Kidney epithelial cell (primary cell): ENCODE measurements around the gene CD274. TPM values are rescaled to one million over a fixed set of nuclear protein-coding genes. Genes with fewer than 3 reads are reported as not detected.
"Not testable (repeated sequence)": the region's sequence is repeated elsewhere in the genome, so short reads cannot be mapped to it uniquely, and the experiment has no call there.

Experiments used
- DNase-seq: peaks from one replicate; pipeline ENCODE4 v3.0.0-alpha.2; 2010; ENCODE audit warnings: low read depth
- H3K27me3 ChIP-seq: 2 replicates; pipeline ENCODE4 v1.6.0; 2011; ENCODE audit warnings: low read length; ENCODE audit not compliant: control insufficient read depth, insufficient read depth
- H3K36me3 ChIP-seq: 2 replicates; pipeline ENCODE4 v1.5.1; 2011; ENCODE audit warnings: low read length; ENCODE audit not compliant: control insufficient read depth, insufficient read depth
- H3K4me3 ChIP-seq: 2 replicates; pipeline ENCODE4 v1.5.1; 2011; ENCODE audit warnings: low read depth, mild to moderate bottlenecking, control low read depth, low read length
- total RNA-seq: library from RNA; depleted of rRNA; stranded (reverse); fragments of >200 nt; gene quantifications from 2 replicates; pipeline ENCODE4 v1.2.3, GENCODE V29; 2015
- TF ChIP-seq, protein P1 (sequence below): IDR thresholded peaks from 2 replicates; pipeline ENCODE4 v1.5.1; 2011; ENCODE audit warnings: mild to moderate bottlenecking, moderate library complexity, low read length, control low read depth, inconsistent platforms; ENCODE audit not compliant: insufficient read depth, poor library complexity, severe bottlenecking

Gene CD274
- total RNA-seq, 1 donor from 2014 or later = 7.7 TPM

- Histone ChIP-seq H3K36me3 (peaks cover 2% of the 10 kb centered on the region), H3K4me3 (no peak overlapping the region), H3K27me3 (no peaks in the 10 kb centered on the region)
- TF ChIP-seq, protein P1, sequence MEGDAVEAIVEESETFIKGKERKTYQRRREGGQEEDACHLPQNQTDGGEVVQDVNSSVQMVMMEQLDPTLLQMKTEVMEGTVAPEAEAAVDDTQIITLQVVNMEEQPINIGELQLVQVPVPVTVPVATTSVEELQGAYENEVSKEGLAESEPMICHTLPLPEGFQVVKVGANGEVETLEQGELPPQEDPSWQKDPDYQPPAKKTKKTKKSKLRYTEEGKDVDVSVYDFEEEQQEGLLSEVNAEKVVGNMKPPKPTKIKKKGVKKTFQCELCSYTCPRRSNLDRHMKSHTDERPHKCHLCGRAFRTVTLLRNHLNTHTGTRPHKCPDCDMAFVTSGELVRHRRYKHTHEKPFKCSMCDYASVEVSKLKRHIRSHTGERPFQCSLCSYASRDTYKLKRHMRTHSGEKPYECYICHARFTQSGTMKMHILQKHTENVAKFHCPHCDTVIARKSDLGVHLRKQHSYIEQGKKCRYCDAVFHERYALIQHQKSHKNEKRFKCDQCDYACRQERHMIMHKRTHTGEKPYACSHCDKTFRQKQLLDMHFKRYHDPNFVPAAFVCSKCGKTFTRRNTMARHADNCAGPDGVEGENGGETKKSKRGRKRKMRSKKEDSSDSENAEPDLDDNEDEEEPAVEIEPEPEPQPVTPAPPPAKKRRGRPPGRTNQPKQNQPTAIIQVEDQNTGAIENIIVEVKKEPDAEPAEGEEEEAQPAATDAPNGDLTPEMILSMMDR = no peak
- no peak for DNase-seq
These were observed 16.4 kb downstream of the CD274 start for GRCh38 chr9:5466766-5467165.

GRCh38 chr9:5468850-5469249 is 18.5 kb downstream of the CD274 start:
- Histone ChIP-seq H3K27me3 (no peaks in the 10 kb centered on the region), H3K4me3 (no peak overlapping the region), H3K36me3 (peaks cover 2% of the 10 kb centered on the region)
- TF ChIP-seq, protein P1 = no peak
- DNase-seq = no peak

- DNase-seq = no peak
- peaks cover 2% of the 10 kb centered on the region for H3K36me3 ChIP-seq
- H3K4me3 ChIP-seq = no peak overlapping the region
- H3K27me3 ChIP-seq = no peaks in the 10 kb centered on the region
- TF ChIP-seq, protein P1 = no peak
These were observed 19.8 kb downstream of the CD274 start for GRCh38 chr9:5470122-5470521.

- TF ChIP-seq, protein P1 = no peak
- no peak overlapping the region for H3K4me3 ChIP-seq
- H3K27me3 ChIP-seq = no peaks in the 10 kb centered on the region
- peaks cover 2% of the 10 kb centered on the region for H3K36me3 ChIP-seq
- no peak for DNase-seq
These were observed 20.5 kb downstream of the CD274 start for GRCh38 chr9:5470816-5471215.

DNA sequence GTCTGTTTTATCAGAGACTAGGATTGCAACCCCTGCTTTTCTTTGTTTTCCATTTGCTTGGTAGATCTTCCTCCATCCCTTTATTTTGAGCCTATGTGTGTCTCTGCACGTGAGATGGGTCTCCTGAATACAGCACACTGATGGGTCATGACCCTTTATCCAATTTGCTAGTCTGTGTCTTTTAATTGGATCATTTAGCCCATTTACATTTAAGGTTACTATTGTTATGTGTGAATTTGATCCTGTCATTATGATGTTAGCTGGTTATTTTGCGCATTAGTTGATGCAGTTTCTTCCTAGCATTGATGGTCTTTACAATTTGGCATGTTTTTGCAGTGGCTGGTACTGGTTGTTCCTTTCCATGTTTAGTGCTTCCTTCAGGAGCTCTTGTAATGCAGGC is 25.3 kb downstream of the CD274 start:
- H3K36me3 ChIP-seq, DNase-seq, H3K4me3 ChIP-seq, H3K27me3 ChIP-seq: not testable (repeated sequence)

DNA sequence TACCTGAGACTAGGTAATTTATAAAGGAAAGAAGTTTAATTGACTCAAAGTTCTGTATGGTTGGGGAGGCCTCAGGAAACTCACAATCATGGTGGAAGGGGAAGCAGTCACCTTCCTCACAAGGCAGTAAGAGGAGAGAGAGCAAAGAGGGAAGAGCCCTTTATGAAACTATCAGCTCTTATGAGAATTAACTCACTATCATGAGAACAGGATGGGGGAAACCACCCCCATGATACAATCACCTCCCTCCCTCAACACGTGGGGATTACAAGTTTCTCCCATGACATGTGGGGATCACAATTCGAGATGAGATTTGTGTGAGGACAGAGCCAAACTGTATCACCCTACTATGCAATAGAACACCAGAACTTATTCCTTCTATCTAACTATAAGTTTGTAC is 27.9 kb downstream of the CD274 start:
- Histone ChIP-seq H3K36me3 (no peaks in the 10 kb centered on the region), H3K4me3 (no peak overlapping the region), H3K27me3 (no peaks in the 10 kb centered on the region)
- no peak for DNase-seq
- TF ChIP-seq, protein P1 = no peak
